ENCODE measurements around the gene WDR90.

WDR90 gene

DNA sequence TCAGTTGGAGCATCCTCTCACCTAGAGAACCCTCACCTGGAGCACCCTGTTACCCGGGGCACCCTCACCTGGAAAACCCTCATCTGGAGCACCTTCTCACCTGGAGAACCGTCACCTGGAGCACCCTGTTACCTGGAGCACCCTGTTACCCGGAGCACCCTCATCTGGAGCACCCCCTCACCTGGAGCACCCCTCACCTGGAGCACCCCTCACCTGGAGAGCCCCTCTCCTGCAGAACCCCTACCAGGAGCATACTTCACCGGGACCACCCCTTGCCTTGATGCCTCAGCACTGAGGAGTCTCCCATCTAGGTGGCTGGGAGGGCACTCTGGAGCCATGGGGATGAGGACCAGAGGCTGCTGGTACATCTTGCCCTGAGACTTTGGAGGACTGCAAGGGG lies 59.8 kb downstream of the WDR90 start:
- no peak for DNase-seq (ENCODE audit: low read depth)

DNA sequence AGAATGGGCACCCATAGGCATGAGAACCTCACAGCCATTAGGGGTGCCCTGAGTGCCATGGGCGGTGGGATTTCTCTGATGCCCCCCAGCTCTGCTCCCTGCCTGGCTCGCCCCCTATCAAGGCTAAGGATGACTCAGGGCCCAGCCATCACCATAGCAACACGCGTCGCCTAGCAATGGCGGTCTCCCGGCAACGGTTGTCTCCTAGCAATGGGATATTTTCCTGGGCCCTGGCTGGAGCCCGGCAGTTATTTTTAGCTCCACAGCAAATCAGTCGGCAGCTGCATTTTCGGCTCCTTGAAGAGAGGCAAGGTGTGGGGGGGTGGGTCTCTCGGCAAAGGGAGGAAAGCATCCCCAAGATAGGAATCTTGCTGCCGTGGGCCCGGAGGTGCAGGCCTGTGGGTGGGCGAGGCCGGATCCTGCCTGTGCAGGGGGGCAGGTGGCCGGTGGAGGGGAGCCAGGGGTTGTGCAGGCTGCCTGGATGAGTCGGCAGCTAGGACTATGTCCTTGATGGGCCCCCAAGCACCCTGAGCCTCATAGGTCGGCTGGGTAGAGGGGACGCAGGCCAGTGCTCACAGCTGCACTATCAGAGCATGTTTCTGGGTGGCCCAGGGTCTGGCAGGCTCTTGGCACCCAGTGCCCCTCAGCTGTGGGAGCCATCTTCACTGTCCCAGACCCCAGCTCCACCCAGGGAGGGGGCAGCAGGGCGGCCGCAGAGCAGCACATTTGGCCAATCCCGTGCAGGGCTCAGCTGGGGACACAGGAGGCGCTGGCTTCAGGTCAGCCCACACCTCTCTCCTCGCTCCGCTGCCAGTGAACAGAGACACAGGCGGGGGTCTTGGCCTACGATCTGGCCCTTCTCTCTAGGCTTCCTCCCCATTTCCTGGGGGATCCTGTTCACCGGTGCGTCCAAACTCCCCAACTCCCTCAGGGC lies 60.7 kb downstream of the WDR90 start:
- DNase-seq (ENCODE audit: low read depth): peak; percentile 65

DNA sequence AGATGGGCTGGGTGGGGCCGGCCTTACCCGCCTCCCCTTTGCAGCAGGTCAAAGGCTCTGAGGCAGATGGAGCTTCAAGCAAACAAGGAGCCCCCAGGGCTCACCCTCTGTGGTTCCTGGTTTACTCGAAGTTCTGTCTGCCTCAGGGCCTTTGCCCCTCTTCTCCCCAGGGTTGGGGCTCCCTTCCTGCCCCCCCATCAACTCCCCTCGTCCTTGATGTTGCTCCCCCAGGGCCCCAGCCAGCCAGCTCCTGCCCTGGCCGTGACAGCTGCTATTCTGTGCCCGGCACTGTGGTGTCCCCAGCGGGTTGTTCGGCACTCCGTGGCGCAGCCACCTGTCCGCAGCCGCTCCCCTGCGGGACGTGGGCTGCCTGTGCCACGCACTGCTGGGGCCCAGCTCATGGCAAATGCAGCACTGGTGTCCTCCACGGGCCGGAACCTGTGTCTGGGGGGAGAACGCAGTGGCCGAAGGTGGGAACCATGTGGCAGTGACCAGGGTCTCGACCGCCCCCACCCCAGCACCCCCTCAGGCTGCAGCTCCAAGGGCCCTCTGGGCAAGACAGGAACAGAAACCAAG lies 61.4 kb downstream of the WDR90 start:
- DNase-seq (ENCODE audit: low read depth): no peak

DNA sequence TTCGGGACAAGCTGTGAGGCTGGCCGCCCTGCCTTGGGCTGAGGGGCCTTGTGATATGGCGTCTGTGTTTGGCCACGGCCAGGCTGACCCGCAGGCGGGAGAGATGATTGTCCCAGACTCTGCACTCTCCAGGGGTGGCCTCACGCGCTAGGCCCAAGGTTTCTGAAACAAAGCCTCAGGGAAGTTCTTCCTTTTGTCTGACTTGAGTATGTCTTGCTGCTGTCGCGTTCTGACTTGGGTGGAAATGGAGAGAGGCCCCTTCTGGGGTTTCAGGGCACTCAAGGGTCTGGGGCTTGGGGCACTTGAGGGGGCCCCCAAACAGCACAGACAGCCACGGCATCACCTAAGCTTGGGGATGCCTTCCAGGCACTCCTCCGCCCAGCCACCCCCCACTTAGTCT lies 61.9 kb downstream of the WDR90 start:
- DNase-seq (ENCODE audit: low read depth): no peak

DNA sequence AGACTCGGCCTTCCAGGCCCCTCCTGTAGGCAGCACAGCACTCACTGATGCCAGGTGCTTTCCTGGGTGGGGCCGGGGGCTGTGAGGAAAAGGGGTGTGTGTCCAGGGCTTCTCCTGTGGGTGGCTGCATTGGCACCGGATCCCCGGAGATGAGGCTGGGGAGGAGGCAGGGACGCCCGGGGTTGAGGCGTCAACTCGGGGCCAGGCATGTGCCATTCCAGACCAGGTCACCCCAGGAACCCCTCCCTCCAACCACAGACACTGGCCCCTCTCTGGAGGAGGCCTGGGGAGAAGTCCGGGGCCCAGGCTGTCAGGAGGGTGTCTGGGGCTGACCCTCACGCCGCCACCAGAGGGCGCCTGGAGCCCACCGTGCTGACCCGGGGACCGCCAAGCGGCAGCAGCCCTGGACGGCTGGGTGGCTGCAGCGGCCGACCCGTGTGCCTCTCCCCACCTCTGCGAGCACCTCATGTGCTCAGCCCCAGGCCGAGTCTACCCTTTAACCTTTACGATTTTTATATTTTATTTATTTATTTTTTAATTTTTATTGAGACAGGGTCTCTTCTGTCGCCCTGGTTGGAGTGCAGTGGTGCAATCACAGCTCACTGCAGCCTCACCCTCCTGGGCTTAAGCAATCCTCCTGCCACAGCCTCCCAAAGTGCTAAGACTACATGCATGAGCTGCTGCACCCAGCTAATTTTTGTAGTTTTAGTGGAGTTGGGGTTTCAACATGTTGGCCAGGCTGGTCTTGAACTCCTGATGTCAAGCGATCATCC lies 62.6 kb downstream of the WDR90 start:
- no peak for DNase-seq (ENCODE audit: low read depth)

DNA sequence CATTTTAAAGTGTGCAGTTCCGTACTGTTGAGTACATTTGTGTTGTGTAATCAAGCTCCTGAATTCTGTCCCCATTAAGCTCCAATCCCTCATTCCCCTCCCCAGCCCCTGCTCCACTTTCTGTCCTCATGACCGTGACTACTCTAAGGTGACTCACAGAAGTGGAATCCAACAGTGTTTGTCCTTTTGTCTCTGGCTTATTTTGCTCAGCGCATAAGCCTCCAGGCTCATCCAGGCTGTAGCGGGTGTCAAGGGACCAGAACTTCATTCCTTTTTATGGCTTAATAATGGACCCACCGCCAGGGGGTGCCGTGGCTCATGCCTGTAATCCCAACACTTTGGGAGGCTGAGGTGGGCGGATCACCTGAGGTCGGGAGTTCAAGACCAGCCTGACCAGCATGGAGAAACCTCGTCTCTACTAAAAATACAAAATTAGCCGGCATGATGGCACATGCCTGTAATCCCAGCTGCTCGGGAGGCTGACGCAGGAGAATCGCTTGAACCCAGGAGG lies 63.6 kb downstream of the WDR90 start:
- peak; percentile 88 for DNase-seq (ENCODE audit: low read depth)

DNA sequence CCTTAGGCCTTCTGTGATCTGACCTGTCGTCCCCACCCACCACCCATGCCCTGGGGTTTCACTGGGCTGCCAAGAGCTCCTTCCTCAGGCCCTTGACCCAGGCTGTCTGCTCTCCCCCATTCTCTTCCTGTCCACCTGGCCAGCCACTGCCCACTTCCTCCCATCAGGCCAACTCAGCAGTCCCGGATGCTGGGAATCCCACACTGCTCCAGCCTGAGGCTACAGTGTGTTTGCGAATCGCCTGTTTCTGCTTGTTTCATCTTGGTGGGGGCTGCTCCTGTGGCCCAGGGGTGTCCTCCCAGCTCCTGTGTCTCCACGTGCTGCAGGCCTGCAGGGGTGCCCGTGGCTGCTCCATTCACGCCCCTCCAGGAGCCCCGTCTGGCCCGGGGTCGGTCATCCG lies 64.9 kb downstream of the WDR90 start:
- no peak for DNase-seq (ENCODE audit: low read depth)

DNA sequence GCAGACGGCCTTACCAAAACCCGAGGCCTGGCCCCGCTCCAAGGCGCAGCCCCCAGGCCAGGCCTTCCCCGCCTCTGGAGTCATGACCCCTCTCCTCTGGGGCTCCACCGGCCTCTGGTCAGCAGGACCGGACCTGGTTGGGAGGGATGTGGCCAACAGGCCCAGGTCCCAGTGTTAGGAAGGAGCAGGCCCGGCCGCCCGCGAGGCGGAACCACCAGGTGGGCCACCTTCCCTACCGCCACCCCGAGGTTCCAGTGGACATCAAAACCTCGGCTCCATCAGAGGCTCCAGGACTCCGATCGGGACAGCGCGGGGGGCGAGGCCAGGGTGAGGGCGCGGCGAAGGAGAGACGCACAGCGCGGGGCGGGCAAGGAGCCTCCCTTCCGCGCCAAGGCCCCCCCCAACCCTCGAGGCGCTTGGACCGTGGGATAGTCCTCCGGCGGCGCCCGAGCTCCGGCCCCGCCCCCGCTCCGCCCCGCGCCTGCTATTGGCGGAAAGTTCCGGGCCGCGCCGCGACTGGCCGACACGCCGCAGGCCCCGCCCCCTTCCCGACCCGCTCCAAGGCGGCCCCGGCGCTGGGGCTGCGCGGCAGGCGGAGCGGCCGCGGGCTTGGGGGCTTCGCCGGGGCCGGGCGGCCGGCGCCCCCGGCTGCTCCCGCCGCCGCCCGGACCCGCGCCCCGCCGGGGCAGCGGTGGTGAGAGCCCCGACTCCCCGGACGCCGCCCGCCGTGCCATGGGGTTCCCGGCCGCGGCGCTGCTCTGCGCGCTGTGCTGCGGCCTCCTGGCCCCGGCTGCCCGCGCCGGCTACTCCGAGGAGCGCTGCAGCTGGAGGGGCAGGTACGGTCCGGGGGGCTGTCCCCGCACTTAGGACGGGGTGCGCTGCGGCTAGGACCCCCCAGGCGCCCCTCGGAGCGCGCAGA lies 65.7 kb downstream of the WDR90 start, which contains the start of gene METRN:
Gene METRN (plus strand): TSS at position 561 of the 919 bp plus-strand sequence. CDS start 172 bp downstream, at position 733.
- no peak for DNase-seq (ENCODE audit: low read depth)

DNA sequence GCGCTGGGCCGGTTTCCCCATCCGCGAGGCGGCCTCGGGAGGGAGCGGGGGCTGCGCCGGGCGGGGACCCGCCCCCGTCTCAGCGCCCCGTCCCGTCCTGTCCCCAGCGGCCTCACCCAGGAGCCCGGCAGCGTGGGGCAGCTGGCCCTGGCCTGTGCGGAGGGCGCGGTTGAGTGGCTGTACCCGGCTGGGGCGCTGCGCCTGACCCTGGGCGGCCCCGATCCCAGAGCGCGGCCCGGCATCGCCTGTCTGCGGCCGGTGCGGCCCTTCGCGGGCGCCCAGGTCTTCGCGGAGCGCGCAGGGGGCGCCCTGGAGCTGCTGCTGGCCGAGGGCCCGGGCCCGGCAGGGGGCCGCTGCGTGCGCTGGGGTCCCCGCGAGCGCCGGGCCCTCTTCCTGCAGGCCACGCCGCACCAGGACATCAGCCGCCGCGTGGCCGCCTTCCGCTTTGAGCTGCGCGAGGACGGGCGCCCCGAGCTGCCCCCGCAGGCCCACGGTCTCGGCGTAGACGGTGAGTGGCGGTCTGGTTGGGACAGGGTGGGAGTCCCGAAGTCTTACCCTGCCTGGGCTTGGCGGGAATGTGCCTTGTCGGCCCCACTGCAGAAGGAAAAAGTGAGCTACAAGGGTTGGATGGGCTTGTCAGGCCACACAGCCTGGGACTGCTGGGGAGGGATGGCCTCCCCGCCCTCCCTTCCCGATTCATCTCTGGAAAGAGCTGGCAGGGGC lies 66.5 kb downstream of the WDR90 start:
- DNase-seq (ENCODE audit: low read depth): no peak

DNA sequence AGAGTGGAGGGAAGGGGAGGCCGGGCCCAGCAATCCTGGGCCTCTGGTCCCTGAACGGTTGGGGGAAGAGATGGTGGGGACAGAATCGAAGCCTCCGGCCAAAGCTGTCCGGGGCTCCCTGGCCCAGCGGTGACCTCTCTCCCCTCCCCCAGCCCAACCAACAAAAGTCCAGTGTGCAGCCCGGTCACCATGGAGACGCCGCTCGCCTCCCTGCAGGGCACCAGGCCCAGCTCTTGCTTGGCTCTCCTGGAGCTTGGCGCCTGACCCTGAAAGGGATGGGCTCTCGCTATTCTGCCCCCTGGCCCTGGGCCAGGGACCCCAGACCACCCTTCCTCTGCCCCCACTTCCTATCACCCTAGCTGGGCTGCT lies 67.0 kb downstream of the WDR90 start:
- DNase-seq (ENCODE audit: low read depth): no peak

DNA sequence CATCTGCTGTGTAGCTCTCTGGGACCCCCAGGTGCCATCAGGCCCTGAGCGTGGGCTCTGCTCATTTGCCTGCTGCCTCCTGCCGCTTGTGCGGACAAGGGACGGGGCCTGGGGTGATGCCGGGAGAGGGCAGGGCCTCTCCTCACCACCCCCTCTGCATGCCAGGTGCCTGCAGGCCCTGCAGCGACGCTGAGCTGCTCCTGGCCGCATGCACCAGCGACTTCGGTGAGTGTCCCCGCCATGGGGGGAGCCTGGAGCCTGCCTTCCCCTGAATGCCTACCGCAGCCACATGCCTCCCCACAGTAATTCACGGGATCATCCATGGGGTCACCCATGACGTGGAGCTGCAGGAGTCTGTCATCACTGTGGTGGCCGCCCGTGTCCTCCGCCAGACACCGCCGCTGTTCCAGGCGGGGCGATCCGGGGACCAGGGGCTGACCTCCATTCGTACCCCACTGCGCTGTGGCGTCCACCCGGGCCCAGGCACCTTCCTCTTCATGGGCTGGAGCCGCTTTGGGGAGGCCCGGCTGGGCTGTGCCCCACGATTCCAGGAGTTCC lies 67.7 kb downstream of the WDR90 start:
- DNase-seq (ENCODE audit: low read depth): no peak

Measured in non-pigmented ciliary epithelial cell (primary cell).